A673 (cell line): ENCODE data around the gene DDAH1.

Experiments
- EZH2 ChIP-seq: fragments of 200-600 bp; sonication (generic); IDR thresholded peaks from 2 replicates; pipeline ENCODE4 v1.6.1; 2017; ENCODE audit warnings: borderline replicate concordance, low read depth, mild to moderate bottlenecking, mixed read lengths, antibody characterized with exemption, low read length; ENCODE audit not compliant: poor library complexity, severe bottlenecking
- TF ChIP-seq, protein P1 (sequence below): fragments of 300-800, 200-600 bp; sonication (generic); conservative IDR thresholded peaks from 2 replicates; pipeline ENCODE4 v1.5.1; 2017; ENCODE audit warnings: low read depth, mild to moderate bottlenecking, antibody characterized with exemption, low read length, moderate library complexity, mixed read lengths

DNA sequence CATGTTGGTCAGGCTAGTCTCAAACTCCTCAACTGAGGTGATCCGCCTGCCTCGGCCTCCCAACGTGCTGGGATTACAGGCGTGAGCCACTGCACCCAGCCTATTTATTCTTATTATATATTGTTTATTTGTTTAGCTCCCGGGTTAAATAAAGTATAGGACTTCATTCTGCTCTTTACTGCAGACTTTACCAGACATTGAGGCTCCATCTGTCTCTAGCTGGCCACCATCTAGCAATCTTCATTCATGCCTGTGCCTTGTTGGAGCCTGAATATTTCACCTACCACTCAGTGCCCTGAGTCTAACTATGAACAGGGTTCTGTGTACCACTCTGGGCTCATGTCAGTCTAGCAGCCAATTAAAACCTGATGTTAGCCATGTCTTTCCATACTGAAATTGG, 2.1 kb upstream of the DDAH1 start:
- TF ChIP-seq, protein P1, sequence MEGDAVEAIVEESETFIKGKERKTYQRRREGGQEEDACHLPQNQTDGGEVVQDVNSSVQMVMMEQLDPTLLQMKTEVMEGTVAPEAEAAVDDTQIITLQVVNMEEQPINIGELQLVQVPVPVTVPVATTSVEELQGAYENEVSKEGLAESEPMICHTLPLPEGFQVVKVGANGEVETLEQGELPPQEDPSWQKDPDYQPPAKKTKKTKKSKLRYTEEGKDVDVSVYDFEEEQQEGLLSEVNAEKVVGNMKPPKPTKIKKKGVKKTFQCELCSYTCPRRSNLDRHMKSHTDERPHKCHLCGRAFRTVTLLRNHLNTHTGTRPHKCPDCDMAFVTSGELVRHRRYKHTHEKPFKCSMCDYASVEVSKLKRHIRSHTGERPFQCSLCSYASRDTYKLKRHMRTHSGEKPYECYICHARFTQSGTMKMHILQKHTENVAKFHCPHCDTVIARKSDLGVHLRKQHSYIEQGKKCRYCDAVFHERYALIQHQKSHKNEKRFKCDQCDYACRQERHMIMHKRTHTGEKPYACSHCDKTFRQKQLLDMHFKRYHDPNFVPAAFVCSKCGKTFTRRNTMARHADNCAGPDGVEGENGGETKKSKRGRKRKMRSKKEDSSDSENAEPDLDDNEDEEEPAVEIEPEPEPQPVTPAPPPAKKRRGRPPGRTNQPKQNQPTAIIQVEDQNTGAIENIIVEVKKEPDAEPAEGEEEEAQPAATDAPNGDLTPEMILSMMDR: no peak
- TF ChIP-seq EZH2: no peak
